Body of pancreas (tissue), 4 donors: ENCODE data around the gene MAP4K4. TPM values are rescaled to one million over a fixed set of nuclear protein-coding genes. Genes with fewer than 3 reads are reported as not detected.

Experiments
- ATAC-seq: fragments of 150-250 bp; one replicate; pipeline ENCODE4 v1.9.1; 2016
- DNase-seq, 4 donors: peaks; one replicate each; pipeline ENCODE4 v3.0.0-alpha.2; 2019
- H3K27ac ChIP-seq, 4 donors: fragments of 200-600 bp; sonication (generic); 1 replicate in 3 of 4; 2 replicates in 1 of 4; pipeline versions ENCODE4 v1.5.1 to v1.6.1; 2016 to 2019; ENCODE audit warnings: mild to moderate bottlenecking in 1 of 4, mixed read lengths in 1 of 4, moderate library complexity in 1 of 4
- H3K27me3 ChIP-seq, 2 donors: fragments of 200-600 bp; sonication (generic); one replicate each; pipeline ENCODE4 v1.6.0; 2016; ENCODE audit warnings: mild to moderate bottlenecking in 1 of 2
- H3K36me3 ChIP-seq, 2 donors: fragments of 200-600 bp; sonication (generic); replicated peaks in 1 of 2; 2 replicates each; pipeline ENCODE4 v1.5.1; 2016; ENCODE audit warnings: low read depth in 2 of 2; ENCODE audit not compliant: insufficient read depth in 1 of 2
- H3K4me1 ChIP-seq: fragments of 200-600 bp; sonication (generic); one replicate; pipeline ENCODE4 v1.6.0; 2016
- H3K4me3 ChIP-seq, 2 donors: fragments of 200-600 bp; sonication (generic); 1 replicate in 1 of 2; 2 replicates in 1 of 2; pipeline ENCODE4 v1.5.1; 2016 to 2019
- H3K9me3 ChIP-seq, 3 donors: fragments of 200-600 bp; sonication (generic); 1 replicate in 2 of 3; 2 replicates in 1 of 3; pipeline ENCODE4 v1.5.1; 2016
- CTCF ChIP-seq, 7 experiments: fragments of 450-650 bp in 4 of 7; fragments of 200-600 bp in 3 of 7; sonication (generic) in 3 of 7; IDR thresholded peaks; one replicate each; pipeline ENCODE4 v1.5.1; 2016 to 2019; ENCODE audit warnings: antibody characterized with exemption in 7 of 7
- POLR2A ChIP-seq, 3 donors: fragments of 450-650 bp; IDR thresholded peaks; one replicate each; pipeline ENCODE4 v1.6.1; 2016; ENCODE audit warnings: antibody characterized with exemption in 3 of 3, mild to moderate bottlenecking in 2 of 3
- WGBS, 2 donors: methylation state at CpG; one replicate each; pipeline ENCODE4 v1.1.5; 2017; 5-methylcytosine and 5-hydroxymethylcytosine counted together
- intact Hi-C: fragments of 100-400 bp; cut with DNase I; formaldehyde crosslinking; loops from one replicate; pipeline ENCODE4 v1.15.1; 2023
- total RNA-seq, 2 donors: library from RNA; depleted of rRNA; stranded (reverse); fragments of >200 nt; gene quantifications; one replicate each; pipeline ENCODE4 v1.1.0, GENCODE V29; 2016

Gene MAP4K4
- total RNA-seq, 2 donors from 2014 or later: 22.1 to 25.1 TPM

GRCh38 chr2:101863534-101863933 lies 166.0 kb downstream of the MAP4K4 start:
- Histone ChIP-seq H3K9me3 (no peaks in the 10 kb centered on the region), H3K4me3 (no peak overlapping the region), H3K27ac (no peak overlapping the region), H3K4me1 (no peaks in the 10 kb centered on the region), H3K27me3 (no peaks in the 10 kb centered on the region), H3K36me3 (peaks cover 0 to 17% of the 10 kb centered on the region in 2 donors)
- WGBS, 2 donors: 93 to 94% methylated on average over 7 of the region's 7 CpGs
- no peak for DNase-seq
- intact Hi-C loops: no loop called here
- ATAC-seq: no peak
- no peak for TF ChIP-seq POLR2A (IDR thresholded peaks at IDR 0.05)

GRCh38 chr2:101864426-101864825 lies 166.9 kb downstream of the MAP4K4 start:
- peaks cover 0 to 16% of the 10 kb centered on the region in 2 donors for H3K36me3 ChIP-seq

GRCh38 chr2:101868525-101868924 lies 171.0 kb downstream of the MAP4K4 start:
- H3K4me3 ChIP-seq: no peak overlapping the region
- intact Hi-C loops: no loop called here
- H3K4me1 ChIP-seq: no peaks in the 10 kb centered on the region
- no peak overlapping the region for H3K27ac ChIP-seq
- H3K27me3 ChIP-seq: no peaks in the 10 kb centered on the region
- DNase-seq (no peak), ATAC-seq (no peak)
- TF ChIP-seq POLR2A (IDR thresholded peaks at IDR 0.05) (no peak), CTCF (IDR thresholded peaks at IDR 0.05) (no peak)
- no peaks in the 10 kb centered on the region for H3K9me3 ChIP-seq
- 77 to 79% methylated on average over 5 of the region's 5 CpGs for WGBS, 2 donors
- H3K36me3 ChIP-seq: peaks cover 0 to 22% of the 10 kb centered on the region in 2 donors

More at GRCh38 chr2:101864426-101864825, 166.9 kb downstream of the MAP4K4 start:
- no peak overlapping the region for H3K27ac ChIP-seq
- H3K4me1 ChIP-seq: no peaks in the 10 kb centered on the region
- WGBS, 2 donors: 93 to 94% methylated on average over 1 of the region's 1 CpG
- ATAC-seq: no peak
- no peak overlapping the region for H3K4me3 ChIP-seq
- intact Hi-C loops: no loop called here
- H3K27me3 ChIP-seq: no peaks in the 10 kb centered on the region
- TF ChIP-seq POLR2A (IDR thresholded peaks at IDR 0.05): no peak
- TF ChIP-seq CTCF (IDR thresholded peaks at IDR 0.05): no peak
- no peaks in the 10 kb centered on the region for H3K9me3 ChIP-seq
- no peak for DNase-seq

- DNase-seq: no peak
- H3K27me3 ChIP-seq: no peaks in the 10 kb centered on the region
- TF ChIP-seq POLR2A (IDR thresholded peaks at IDR 0.05): no peak
- TF ChIP-seq CTCF (IDR thresholded peaks at IDR 0.05): no peak
- peaks cover 0 to 26% of the 10 kb centered on the region in 2 donors for H3K36me3 ChIP-seq
- H3K4me1 ChIP-seq: no peaks in the 10 kb centered on the region
- H3K4me3 ChIP-seq: no peak overlapping the region
- H3K9me3 ChIP-seq: no peaks in the 10 kb centered on the region
- intact Hi-C loops: no loop called here
- no peak for ATAC-seq
- no peak overlapping the region for H3K27ac ChIP-seq
- WGBS, 2 donors: 92 to 93% methylated on average over 15 of the region's 15 CpGs
Observed at GRCh38 chr2:101869527-101869926, 172.0 kb downstream of the MAP4K4 start.

- no peak for ATAC-seq
- Histone ChIP-seq H3K36me3 (peaks cover 0 to 25% of the 10 kb centered on the region in 2 donors), H3K4me3 (no peak overlapping the region), H3K27ac (no peak overlapping the region), H3K27me3 (no peaks in the 10 kb centered on the region), H3K4me1 (no peaks in the 10 kb centered on the region), H3K9me3 (no peaks in the 10 kb centered on the region)
- WGBS, 2 donors: 94 to 97% methylated on average over 11 of the region's 11 CpGs
- TF ChIP-seq CTCF (IDR thresholded peaks at IDR 0.05): no peak
- no peak for TF ChIP-seq POLR2A (IDR thresholded peaks at IDR 0.05)
- no peak for DNase-seq
- intact Hi-C loops: no loop called here
Observed at GRCh38 chr2:101870444-101870843, 172.9 kb downstream of the MAP4K4 start.
